HG03108 (cell line): ENCODE measurements around the gene PJA2.
"Not testable (repeated sequence)": the region's sequence is repeated elsewhere in the genome, so short reads cannot be mapped to it uniquely, and the experiment has no call there.

Experiments
- ATAC-seq: cut with Tn5 transposase; IDR thresholded peaks from one replicate; pipeline ENCODE4 v1.9.1; 2021; ENCODE audit warnings: moderate library complexity; ENCODE audit not compliant: unreplicated experiment

The PJA2 gene

GRCh38 chr5:109313127-109313526 lies 96.6 kb downstream of the PJA2 start:
- no peak for ATAC-seq

- no peak for ATAC-seq
These were observed 97.1 kb downstream of the PJA2 start for GRCh38 chr5:109312695-109313094.

DNA sequence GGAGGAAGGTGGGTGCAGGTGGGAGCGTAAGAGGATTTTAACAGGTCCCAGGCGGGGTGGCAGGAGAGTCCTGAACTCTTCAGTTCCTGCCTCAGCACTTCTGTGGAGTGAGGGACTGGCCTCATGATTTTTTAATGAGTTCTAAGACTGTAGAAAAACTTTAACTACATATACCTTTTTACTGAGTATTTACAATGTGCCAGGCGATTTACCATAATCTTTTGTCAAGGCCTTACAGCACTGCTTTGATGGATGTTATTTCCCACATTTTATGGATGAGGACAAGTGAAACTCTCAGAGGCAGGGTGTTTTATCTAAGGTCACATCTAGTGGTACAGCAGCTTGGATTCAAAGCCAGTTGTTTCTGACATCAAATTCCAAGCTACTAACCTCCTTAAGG lies 99.5 kb downstream of the PJA2 start:
- no peak for ATAC-seq

GRCh38 chr5:109309326-109310063 lies 100.3 kb downstream of the PJA2 start:
- ATAC-seq, result no peak

DNA sequence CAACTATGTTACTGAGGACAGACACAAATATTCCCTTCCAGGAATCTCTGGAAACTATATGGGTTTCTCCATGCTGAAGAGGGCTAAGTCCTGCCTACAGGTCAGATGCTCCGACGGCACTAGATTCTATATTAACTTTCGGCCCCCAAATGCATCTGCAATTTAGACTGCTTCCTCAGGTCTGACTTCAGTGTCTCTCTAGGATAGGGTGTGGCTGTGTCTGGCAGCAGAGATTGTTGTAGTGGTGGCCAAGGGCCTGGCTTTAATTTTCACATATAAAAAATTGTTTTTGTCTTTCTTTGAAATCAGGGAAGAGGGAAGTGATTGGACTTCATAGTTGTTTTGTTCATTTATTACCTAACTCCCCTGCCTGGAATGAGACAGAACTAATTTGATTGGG lies 101.8 kb downstream of the PJA2 start:
- ATAC-seq, result no peak

- ATAC-seq, result no peak
These were observed 102.3 kb downstream of the PJA2 start for GRCh38 chr5:109307456-109307855.

- ATAC-seq, result no peak
These were observed 104.4 kb downstream of the PJA2 start for GRCh38 chr5:109305352-109305751.

- no peak for ATAC-seq
These were observed 105.5 kb downstream of the PJA2 start for GRCh38 chr5:109304309-109304708.

GRCh38 chr5:109300367-109300766 lies 109.4 kb downstream of the PJA2 start:
- no peak for ATAC-seq

DNA sequence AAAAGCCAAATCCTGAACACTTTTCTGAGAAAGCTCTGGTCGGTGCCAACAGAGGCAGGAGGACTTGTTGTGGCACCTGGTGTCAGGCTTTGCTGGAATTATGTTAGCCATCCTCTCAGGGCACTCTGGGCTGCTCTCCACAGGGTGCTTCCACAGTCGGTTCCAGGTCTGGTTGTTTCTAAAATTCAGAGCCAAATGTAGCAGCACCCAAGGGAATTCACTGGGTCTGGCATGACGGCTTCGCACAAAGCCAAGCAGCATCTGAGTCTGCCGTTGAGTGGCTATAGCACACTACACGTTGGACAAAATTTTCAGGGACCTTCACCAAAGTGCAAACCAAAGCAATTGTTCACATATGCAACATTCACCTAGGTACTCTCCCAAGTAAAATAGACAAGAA lies 110.2 kb downstream of the PJA2 start:
- ATAC-seq, result no peak

DNA sequence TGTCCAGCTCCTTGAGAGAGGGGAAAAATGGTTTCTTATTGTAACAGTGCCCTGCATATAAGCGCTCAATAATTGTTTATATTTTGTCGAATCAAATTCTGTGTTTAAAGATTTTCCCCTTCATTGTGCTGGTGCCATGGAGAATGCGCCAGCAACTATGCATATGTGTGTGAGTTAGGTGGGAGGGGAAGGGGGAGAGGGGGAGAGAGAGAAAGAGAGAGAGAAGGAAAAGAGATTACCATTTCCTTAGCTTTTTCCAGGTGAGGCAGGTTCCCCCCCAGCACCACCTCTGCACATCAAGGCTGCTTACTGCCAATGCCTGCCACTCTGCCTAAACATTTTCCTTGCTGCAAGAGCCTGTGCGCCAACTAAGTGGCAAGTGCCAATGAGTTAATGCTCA lies 111.0 kb downstream of the PJA2 start:
- ATAC-seq, result no peak

GRCh38 chr5:109297900-109298299 lies 111.9 kb downstream of the PJA2 start:
- ATAC-seq, result no peak

- no peak for ATAC-seq
These were observed 118.7 kb downstream of the PJA2 start for GRCh38 chr5:109291090-109291489.

- no peak for ATAC-seq
These were observed 119.5 kb downstream of the PJA2 start for GRCh38 chr5:109290231-109290630.

GRCh38 chr5:109286628-109287027 lies 123.1 kb downstream of the PJA2 start:
- ATAC-seq, result not testable (repeated sequence)
